Osteocyte (in vitro differentiated cells): ENCODE results near the gene TMEM200A. TPM values are rescaled to one million over a fixed set of nuclear protein-coding genes. Genes with fewer than 3 reads are reported as not detected.

Experiments
- DNase-seq: peaks from one replicate; pipeline ENCODE4 v3.0.0; 2021; ENCODE audit warnings: mixed read lengths; ENCODE audit not compliant: unreplicated experiment; ENCODE audit errors: extremely low spot score
- H3K27ac Mint-ChIP-seq: one replicate; pipeline ENCODE4 v1.8.0; 2021; ENCODE audit warnings: mild to moderate bottlenecking, mixed read lengths; ENCODE audit not compliant: unreplicated experiment
- H3K27me3 Mint-ChIP-seq: one replicate; pipeline ENCODE4 v1.8.0; 2021; ENCODE audit warnings: mixed read lengths; ENCODE audit not compliant: unreplicated experiment
- H3K36me3 Mint-ChIP-seq: one replicate; pipeline ENCODE4 v1.8.0; 2021; ENCODE audit warnings: mixed read lengths; ENCODE audit not compliant: unreplicated experiment
- H3K4me1 Mint-ChIP-seq: one replicate; pipeline ENCODE4 v1.8.0; 2021; ENCODE audit warnings: mixed read lengths; ENCODE audit not compliant: unreplicated experiment
- H3K4me3 Mint-ChIP-seq: one replicate; pipeline ENCODE4 v1.8.0; 2021; ENCODE audit warnings: mild to moderate bottlenecking, moderate library complexity, mixed read lengths; ENCODE audit not compliant: unreplicated experiment
- H3K9me3 Mint-ChIP-seq: one replicate; pipeline ENCODE4 v1.8.0; 2021; ENCODE audit warnings: mixed read lengths; ENCODE audit not compliant: unreplicated experiment
- total RNA-seq: library from RNA; stranded (reverse); gene quantifications from 2 replicates; pipeline ENCODE4 v1.2.1, GENCODE V29; 2021
- TF ChIP-seq, protein P1 (sequence below): fragments of 200-600 bp; sonication (generic); IDR thresholded peaks from 2 replicates; pipeline ENCODE4 v1.5.0; 2021; ENCODE audit warnings: antibody characterized with exemption, mild to moderate bottlenecking, moderate library complexity

TMEM200A gene
- total RNA-seq, 1 donor from 2014 or later: 11.2 TPM

DNA sequence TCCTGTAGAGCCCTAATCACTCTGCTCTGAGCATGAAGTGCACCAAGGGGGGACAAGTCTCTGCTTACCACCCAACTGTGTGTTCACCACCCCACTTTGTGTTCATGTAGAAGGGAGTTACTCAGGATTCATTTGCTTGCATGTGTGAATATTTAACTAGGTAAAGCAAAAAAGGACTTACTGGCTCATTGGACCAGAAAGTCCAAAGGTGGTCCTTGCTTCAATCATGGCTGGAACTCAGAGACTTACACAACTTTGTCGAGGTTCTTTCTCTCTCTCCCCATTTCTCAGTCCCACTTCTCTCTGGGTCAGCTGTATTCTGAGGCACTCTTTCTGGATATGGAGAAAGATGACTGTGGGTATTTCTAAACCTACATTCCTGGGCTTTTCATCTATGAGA lies 4.0 kb downstream of the TMEM200A start:
- TF ChIP-seq, protein P1, sequence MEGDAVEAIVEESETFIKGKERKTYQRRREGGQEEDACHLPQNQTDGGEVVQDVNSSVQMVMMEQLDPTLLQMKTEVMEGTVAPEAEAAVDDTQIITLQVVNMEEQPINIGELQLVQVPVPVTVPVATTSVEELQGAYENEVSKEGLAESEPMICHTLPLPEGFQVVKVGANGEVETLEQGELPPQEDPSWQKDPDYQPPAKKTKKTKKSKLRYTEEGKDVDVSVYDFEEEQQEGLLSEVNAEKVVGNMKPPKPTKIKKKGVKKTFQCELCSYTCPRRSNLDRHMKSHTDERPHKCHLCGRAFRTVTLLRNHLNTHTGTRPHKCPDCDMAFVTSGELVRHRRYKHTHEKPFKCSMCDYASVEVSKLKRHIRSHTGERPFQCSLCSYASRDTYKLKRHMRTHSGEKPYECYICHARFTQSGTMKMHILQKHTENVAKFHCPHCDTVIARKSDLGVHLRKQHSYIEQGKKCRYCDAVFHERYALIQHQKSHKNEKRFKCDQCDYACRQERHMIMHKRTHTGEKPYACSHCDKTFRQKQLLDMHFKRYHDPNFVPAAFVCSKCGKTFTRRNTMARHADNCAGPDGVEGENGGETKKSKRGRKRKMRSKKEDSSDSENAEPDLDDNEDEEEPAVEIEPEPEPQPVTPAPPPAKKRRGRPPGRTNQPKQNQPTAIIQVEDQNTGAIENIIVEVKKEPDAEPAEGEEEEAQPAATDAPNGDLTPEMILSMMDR: no peak
- H3K27ac Mint-ChIP-seq: no peak overlapping the region
- H3K4me3 Mint-ChIP-seq: no peak overlapping the region
- no peak for DNase-seq
- H3K4me1 Mint-ChIP-seq: peaks cover 21% of the 10 kb centered on the region
- no peaks in the 10 kb centered on the region for H3K27me3 Mint-ChIP-seq
- no peaks in the 10 kb centered on the region for H3K9me3 Mint-ChIP-seq
- no peaks in the 10 kb centered on the region for H3K36me3 Mint-ChIP-seq

DNA sequence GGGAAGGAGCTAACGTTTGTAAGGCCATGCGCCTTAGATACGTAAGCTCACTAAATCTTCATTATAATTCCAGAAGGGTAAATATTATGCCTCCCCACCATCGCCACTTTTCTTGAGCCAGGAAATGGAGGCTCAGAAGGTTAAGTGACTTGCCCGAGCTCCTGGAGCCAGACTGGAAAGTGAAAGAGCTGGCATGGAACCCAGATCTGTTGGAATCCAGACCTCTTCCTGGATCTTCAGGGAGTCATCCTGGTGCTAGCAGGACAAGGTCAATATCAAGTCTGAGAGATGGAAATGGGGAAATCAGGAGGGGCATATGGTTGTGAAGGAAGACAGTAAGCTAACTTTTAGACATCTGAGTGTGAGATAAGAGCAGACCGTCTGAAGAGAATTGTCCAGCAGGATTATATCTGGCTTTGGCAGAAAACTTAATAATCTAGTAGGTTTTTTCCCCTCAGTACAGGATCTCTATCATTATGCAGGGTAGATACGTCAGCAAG lies 6.2 kb downstream of the TMEM200A start:
- TF ChIP-seq, protein P1: no peak
- H3K27ac Mint-ChIP-seq: no peak overlapping the region
- no peak overlapping the region for H3K4me3 Mint-ChIP-seq

GRCh38 chr6:130372786-130373185 lies 7.0 kb downstream of the TMEM200A start:
- no peak for DNase-seq
- no peaks in the 10 kb centered on the region for H3K9me3 Mint-ChIP-seq
- no peaks in the 10 kb centered on the region for H3K27me3 Mint-ChIP-seq
- TF ChIP-seq, protein P1: no peak
- H3K36me3 Mint-ChIP-seq: peaks cover 2% of the 10 kb centered on the region
- no peak overlapping the region for H3K4me3 Mint-ChIP-seq
- H3K27ac Mint-ChIP-seq: no peak overlapping the region
- peaks cover 10% of the 10 kb centered on the region for H3K4me1 Mint-ChIP-seq

More for the DNA sequence above, 6.2 kb downstream of the TMEM200A start:
- H3K36me3 Mint-ChIP-seq: peaks cover 2% of the 10 kb centered on the region
- no peaks in the 10 kb centered on the region for H3K9me3 Mint-ChIP-seq
- no peaks in the 10 kb centered on the region for H3K27me3 Mint-ChIP-seq
- H3K4me1 Mint-ChIP-seq: peaks cover 14% of the 10 kb centered on the region
- DNase-seq: no peak

GRCh38 chr6:130373992-130374391 lies 8.2 kb downstream of the TMEM200A start:
- no peaks in the 10 kb centered on the region for H3K27me3 Mint-ChIP-seq
- TF ChIP-seq, protein P1: no peak
- no peak for DNase-seq

DNA sequence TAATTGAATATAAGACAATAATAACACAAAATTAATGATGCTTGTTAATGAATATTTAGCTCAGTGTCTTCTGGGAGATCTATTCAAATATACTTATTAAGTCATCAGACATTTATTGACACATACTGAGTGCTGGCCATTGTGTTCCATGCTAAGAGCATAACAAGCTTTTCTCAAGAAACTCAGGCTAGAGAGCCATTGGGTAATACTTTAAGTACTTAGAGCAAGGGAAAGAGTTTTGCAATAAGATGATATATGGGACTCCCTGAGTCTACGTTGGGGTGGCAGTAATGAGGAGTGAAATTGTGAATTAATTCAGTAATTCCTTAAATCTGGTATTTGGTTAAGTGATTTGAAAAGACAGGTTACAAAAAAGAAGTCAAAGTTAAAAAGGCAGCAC lies 11.1 kb downstream of the TMEM200A start:
- Mint-ChIP-seq H3K9me3 (no peaks in the 10 kb centered on the region), H3K27me3 (no peaks in the 10 kb centered on the region), H3K4me1 (peaks cover 1% of the 10 kb centered on the region), H3K36me3 (peaks cover 2% of the 10 kb centered on the region), H3K4me3 (no peak overlapping the region), H3K27ac (no peak overlapping the region)
- DNase-seq: no peak
- TF ChIP-seq, protein P1: no peak

More at GRCh38 chr6:130373992-130374391, 8.2 kb downstream of the TMEM200A start:
- Mint-ChIP-seq H3K4me3 (no peak overlapping the region), H3K9me3 (no peaks in the 10 kb centered on the region), H3K4me1 (peaks cover 2% of the 10 kb centered on the region), H3K36me3 (peaks cover 2% of the 10 kb centered on the region), H3K27ac (no peak overlapping the region)
